Keratinocyte (primary cell): ENCODE results near the gene ESR2. TPM values are rescaled to one million over a fixed set of nuclear protein-coding genes. Genes with fewer than 3 reads are reported as not detected.

Source experiments
- DNase-seq: peaks from one replicate; pipeline ENCODE4 v3.0.0-alpha.2; 2011; ENCODE audit warnings: low read depth, missing footprints, low spot score
- FAIRE-seq: peaks from 2 replicates; lab custom pipeline; 2011; peaks lifted over from hg19 to GRCh38; lab: Jason Lieb, UNC
- H2AFZ ChIP-seq: 2 replicates; pipeline ENCODE4 v1.6.0; 2012; ENCODE audit warnings: low read length, control low read depth, inconsistent platforms; ENCODE audit not compliant: control insufficient read depth
- H3K27ac ChIP-seq: 2 replicates; pipeline ENCODE4 v1.5.1; 2011; ENCODE audit warnings: low read length; ENCODE audit not compliant: control insufficient read depth, insufficient read depth
- H3K27me3 ChIP-seq: 3 replicates; pipeline ENCODE4 v1.6.0; 2011; ENCODE audit warnings: low read length; ENCODE audit not compliant: control insufficient read depth, insufficient read depth; ENCODE audit errors: extremely low read depth
- H3K36me3 ChIP-seq, 2 experiments: 2 replicates in 1 of 2; 3 replicates in 1 of 2; pipeline ENCODE4 v1.5.1; 2011; ENCODE audit warnings: low read length in 2 of 2, mild to moderate bottlenecking in 1 of 2; ENCODE audit not compliant: control insufficient read depth in 2 of 2, insufficient read depth in 2 of 2; ENCODE audit errors: extremely low read depth in 1 of 2
- H3K4me1 ChIP-seq: 3 replicates; pipeline ENCODE4 v1.5.1; 2011; ENCODE audit warnings: low read length; ENCODE audit not compliant: control insufficient read depth, insufficient read depth; ENCODE audit errors: extremely low read depth
- H3K4me2 ChIP-seq: 3 replicates; pipeline ENCODE4 v1.6.0; 2011; ENCODE audit warnings: low read depth, low read length; ENCODE audit not compliant: control insufficient read depth, insufficient read depth; ENCODE audit errors: extremely low read depth
- H3K4me3 ChIP-seq, 3 experiments: fragments of 200-600 bp in 1 of 3; sonication (generic) in 1 of 3; 2 replicates in 2 of 3; 3 replicates in 1 of 3; pipeline ENCODE4 v1.5.1; 2011 to 2016; ENCODE audit warnings: low read length in 3 of 3, mild to moderate bottlenecking in 3 of 3, control low read depth in 2 of 3, inconsistent platforms in 1 of 3, low read depth in 1 of 3, mixed read lengths in 1 of 3, mixed run types in 1 of 3, moderate library complexity in 1 of 3; ENCODE audit not compliant: control insufficient read depth in 2 of 3, insufficient read depth in 2 of 3; ENCODE audit errors: extremely low read depth in 1 of 3
- H3K79me2 ChIP-seq: 2 replicates; pipeline ENCODE4 v1.6.0; 2012; ENCODE audit warnings: low read length; ENCODE audit not compliant: control insufficient read depth, insufficient read depth
- H3K9ac ChIP-seq: 3 replicates; pipeline ENCODE4 v1.6.0; 2011; ENCODE audit warnings: low read length; ENCODE audit not compliant: control insufficient read depth, insufficient read depth; ENCODE audit errors: extremely low read depth
- H3K9me1 ChIP-seq: 3 replicates; pipeline ENCODE4 v1.6.0; 2011; ENCODE audit warnings: low read length; ENCODE audit not compliant: control insufficient read depth, insufficient read depth; ENCODE audit errors: extremely low read depth
- H3K9me3 ChIP-seq: 2 replicates; pipeline ENCODE4 v1.5.1; 2012; ENCODE audit warnings: low read depth, low read length; ENCODE audit not compliant: control insufficient read depth
- H4K20me1 ChIP-seq: 3 replicates; pipeline ENCODE4 v1.6.0; 2011; ENCODE audit warnings: low read length; ENCODE audit not compliant: control insufficient read depth, insufficient read depth; ENCODE audit errors: extremely low read depth
- EZH2 ChIP-seq: IDR thresholded peaks from one replicate; pipeline ENCODE4 v1.6.1; 2012; ENCODE audit warnings: inconsistent platforms, mild to moderate bottlenecking, low read length, moderate library complexity
- dilution Hi-C: fragments of 300-500 bp; cut with MboI; formaldehyde crosslinking; loops from one replicate; pipeline ENCODE4 v1.7.0; 2020; ENCODE audit warnings: low sequenced_read_pairs; ENCODE audit not compliant: extremely low pct_ligation_motif_present
- polyA plus RNA-seq, 5 experiments: library from polyadenylated mRNA; depleted of rRNA in 3 of 5; stranded (reverse) in 3 of 5; stranded (forward) in 1 of 5; unstranded in 1 of 5; fragments of >200 nt; gene quantifications; 1 replicate in 1 of 5; 2 replicates in 3 of 5; 3 replicates in 1 of 5; pipeline versions ENCODE4 v1.2.1 to v1.2.3, GENCODE V29; 2011 to 2012; ENCODE audit warnings: missing spikeins in 2 of 5, low read depth in 1 of 5, low replicate concordance in 1 of 5
- TF ChIP-seq, protein P1 (sequence below), 3 experiments: IDR thresholded peaks in 1 of 3; conservative IDR thresholded peaks in 1 of 3; optimal IDR thresholded peaks in 1 of 3; 2 replicates in 2 of 3; 3 replicates in 1 of 3; pipeline versions ENCODE3 to v1.5.1; 2011; ENCODE audit warnings: low read length in 3 of 3, mild to moderate bottlenecking in 3 of 3, moderate library complexity in 2 of 3, control low read depth in 1 of 3, inconsistent platforms in 1 of 3; ENCODE audit not compliant: insufficient read depth in 2 of 3; ENCODE audit errors: extremely low read depth in 1 of 3

ESR2 gene
- polyA plus RNA-seq, 1 donor (not counting 4 experiments of a cell fraction or from before 2014, with no cell fraction given): 0.03 TPM

GRCh38 chr14:64137657-64138290 lies 156.4 kb downstream of the ESR2 start:
- DNase-seq: no peak
- no peaks in the 10 kb centered on the region for H3K9me3 ChIP-seq
- H3K9ac ChIP-seq: no peak overlapping the region
- no peak for FAIRE-seq
- H3K79me2 ChIP-seq: no peaks in the 10 kb centered on the region
- dilution Hi-C loops: no loop called here
- no peaks in the 10 kb centered on the region for H4K20me1 ChIP-seq
- no peak overlapping the region for H3K27ac ChIP-seq
- TF ChIP-seq, protein P1, sequence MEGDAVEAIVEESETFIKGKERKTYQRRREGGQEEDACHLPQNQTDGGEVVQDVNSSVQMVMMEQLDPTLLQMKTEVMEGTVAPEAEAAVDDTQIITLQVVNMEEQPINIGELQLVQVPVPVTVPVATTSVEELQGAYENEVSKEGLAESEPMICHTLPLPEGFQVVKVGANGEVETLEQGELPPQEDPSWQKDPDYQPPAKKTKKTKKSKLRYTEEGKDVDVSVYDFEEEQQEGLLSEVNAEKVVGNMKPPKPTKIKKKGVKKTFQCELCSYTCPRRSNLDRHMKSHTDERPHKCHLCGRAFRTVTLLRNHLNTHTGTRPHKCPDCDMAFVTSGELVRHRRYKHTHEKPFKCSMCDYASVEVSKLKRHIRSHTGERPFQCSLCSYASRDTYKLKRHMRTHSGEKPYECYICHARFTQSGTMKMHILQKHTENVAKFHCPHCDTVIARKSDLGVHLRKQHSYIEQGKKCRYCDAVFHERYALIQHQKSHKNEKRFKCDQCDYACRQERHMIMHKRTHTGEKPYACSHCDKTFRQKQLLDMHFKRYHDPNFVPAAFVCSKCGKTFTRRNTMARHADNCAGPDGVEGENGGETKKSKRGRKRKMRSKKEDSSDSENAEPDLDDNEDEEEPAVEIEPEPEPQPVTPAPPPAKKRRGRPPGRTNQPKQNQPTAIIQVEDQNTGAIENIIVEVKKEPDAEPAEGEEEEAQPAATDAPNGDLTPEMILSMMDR (optimal IDR thresholded peaks at IDR 0.05 in 1 of 3, IDR thresholded peaks at IDR 0.05 in 1 of 3, conservative IDR thresholded peaks at IDR 0.05 in 1 of 3; ENCODE audit: extremely low read depth in 1 of 3, insufficient read depth in 2 of 3, low read length in 3 of 3): peak in 1 of 3 experiments; percentile 9
- TF ChIP-seq EZH2: no peak
- H3K36me3 ChIP-seq: peaks cover 3 to 11% of the 10 kb centered on the region in 2 experiments
- H3K4me2 ChIP-seq: no peak overlapping the region
- no peaks in the 10 kb centered on the region for H3K27me3 ChIP-seq
- no peaks in the 10 kb centered on the region for H3K9me1 ChIP-seq
- H3K4me3 ChIP-seq: no peak overlapping the region
- H2AFZ ChIP-seq: no peak overlapping the region
- H3K4me1 ChIP-seq: no peaks in the 10 kb centered on the region

DNA sequence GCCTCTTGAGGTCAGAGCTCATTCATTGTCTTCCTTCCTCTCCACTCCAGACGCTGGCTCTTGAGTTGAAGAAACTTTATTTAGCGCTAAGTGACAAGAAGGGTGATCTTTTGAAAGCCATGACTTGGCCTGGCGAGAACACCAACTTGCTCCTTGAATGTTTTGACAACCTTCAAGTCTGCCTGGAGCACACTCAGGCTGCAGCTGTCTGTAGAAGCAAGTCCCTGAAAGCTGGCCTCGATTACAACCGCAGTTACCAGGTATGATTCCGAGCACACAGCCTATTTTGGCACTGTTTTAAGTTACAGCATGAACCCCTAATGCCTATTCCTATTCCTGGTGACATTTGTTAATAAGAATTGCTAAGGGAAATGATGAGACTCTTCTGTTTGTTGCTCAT lies 167.6 kb downstream of the ESR2 start:
- Histone ChIP-seq H2AFZ (no peak overlapping the region), H3K9me1 (no peaks in the 10 kb centered on the region), H3K36me3 (peaks cover 7 to 10% of the 10 kb centered on the region in 2 experiments), H3K27me3 (no peaks in the 10 kb centered on the region), H3K4me2 (no peak overlapping the region), H3K9me3 (no peaks in the 10 kb centered on the region), H3K79me2 (no peaks in the 10 kb centered on the region), H3K4me3 (no peak overlapping the region), H3K9ac (no peak overlapping the region), H4K20me1 (no peaks in the 10 kb centered on the region), H3K27ac (no peak overlapping the region), H3K4me1 (no peaks in the 10 kb centered on the region)
- TF ChIP-seq EZH2: no peak
- TF ChIP-seq, protein P1 (optimal IDR thresholded peaks at IDR 0.05 in 1 of 3, IDR thresholded peaks at IDR 0.05 in 1 of 3, conservative IDR thresholded peaks at IDR 0.05 in 1 of 3; ENCODE audit: extremely low read depth in 1 of 3, insufficient read depth in 2 of 3, low read length in 3 of 3): no peak
- dilution Hi-C loops: no loop called here
- no peak for FAIRE-seq
- DNase-seq: no peak
